Bronchial smooth muscle cell (primary cell): ENCODE results near the gene COPZ2. TPM values are rescaled to one million over a fixed set of nuclear protein-coding genes. Genes with fewer than 3 reads are reported as not detected.

Experiments used
- total RNA-seq: library from RNA; depleted of rRNA; stranded (reverse); fragments of >200 nt; gene quantifications from 2 replicates; pipeline ENCODE4 v1.2.1, GENCODE V29; 2014

The COPZ2 gene
- total RNA-seq = 102 and 129 TPM in 2 replicates

DNA sequence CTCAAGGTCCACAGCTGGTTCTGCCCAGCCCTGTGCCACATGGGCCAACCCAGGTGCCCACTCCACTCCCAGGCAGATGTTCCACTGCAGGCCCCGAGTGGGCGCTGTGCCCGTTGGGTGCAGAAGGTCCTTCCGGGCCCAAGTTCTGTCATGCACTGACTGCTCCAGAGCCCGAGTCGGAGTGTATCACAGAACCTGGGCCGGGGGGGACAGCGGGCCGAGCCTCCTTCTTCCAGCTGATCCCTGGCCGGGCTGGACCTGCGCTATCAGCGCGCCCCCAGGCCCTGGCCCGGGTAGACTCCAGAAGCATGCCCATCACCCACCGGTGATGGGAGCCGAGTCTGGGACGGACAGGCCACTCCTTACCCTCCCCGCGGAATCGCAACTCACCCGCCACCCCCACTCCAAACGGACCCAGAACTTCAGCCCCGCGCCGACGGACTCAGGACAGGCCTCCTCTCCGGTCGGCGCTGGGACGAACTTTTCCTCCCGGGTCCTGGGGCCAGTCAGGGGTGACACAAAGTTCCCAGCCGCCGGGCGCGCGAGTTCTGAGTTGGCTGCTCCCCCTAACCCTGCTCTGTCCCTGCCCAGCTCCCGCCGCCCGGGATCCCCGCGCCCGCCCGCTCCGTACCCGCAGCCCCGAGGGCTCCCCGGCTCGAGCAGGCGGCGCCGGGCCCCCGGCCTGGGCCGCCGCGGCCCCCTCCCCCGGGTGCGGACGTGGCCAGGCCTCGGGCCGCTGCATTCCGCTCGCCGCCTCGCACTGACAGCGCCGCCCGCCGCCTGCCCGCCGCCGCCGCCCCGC is at the start of gene COPZ2:
COPZ2 (minus strand) TSS at position 762 of the 802 bp plus-strand sequence; CDS start at position 742, 20 bp downstream.

GRCh38 chr17:48047741-48048383 is 10.3 kb upstream of the COPZ2 start, which contains the start of gene NFE2L1:
TSS of gene NFE2L1 (plus strand) at chr17:48048359. CDS start at chr17:48051119, 2,760 bp downstream.

Other genes with a start within 250 kb of the COPZ2 start
- 12.0 and 16.6 TPM in 2 replicates for gene OSBPL7, start 216.0 kb downstream of the COPZ2 start, total RNA-seq
- gene MRPL10, start 206.3 kb downstream of the COPZ2 start, total RNA-seq = 18.0 and 27.6 TPM in 2 replicates
- not detected in 2 replicates for gene LRRC46, start 206.1 kb downstream of the COPZ2 start, total RNA-seq
- gene SCRN2, start 196.5 kb downstream of the COPZ2 start, total RNA-seq = 49.8 and 56.3 TPM in 2 replicates
- gene SP6, start 186.6 kb downstream of the COPZ2 start, total RNA-seq = under 0.01 TPM in 2 replicates
- gene SP2, start 141.6 kb downstream of the COPZ2 start, total RNA-seq = 0.32 and 2.1 TPM in 2 replicates
- gene PNPO, start 96.2 kb downstream of the COPZ2 start, total RNA-seq = 12.6 and 19.5 TPM in 2 replicates
- not detected in 2 replicates for gene PRR15L, start 79.9 kb downstream of the COPZ2 start, total RNA-seq
- 119 and 150 TPM in 2 replicates for gene CDK5RAP3, start 66.7 kb downstream of the COPZ2 start, total RNA-seq
- gene NFE2L1, start 10.6 kb upstream of the COPZ2 start, total RNA-seq = 78.8 and 104 TPM in 2 replicates
- gene CBX1, start 63.7 kb upstream of the COPZ2 start, total RNA-seq = 30.5 and 35.9 TPM in 2 replicates
- gene SNX11, start 70.0 kb upstream of the COPZ2 start, total RNA-seq = 8.4 and 9.5 TPM in 2 replicates